ENCODE results near the gene CCDC73.

- TF ChIP-seq CTCF (IDR thresholded peaks at IDR 0.05) = no peak
- TF ChIP-seq POLR2A (IDR thresholded peaks at IDR 0.05) = no peak
Observed at GRCh38 chr11:32706985-32707741, 87.3 kb downstream of the CCDC73 start.
